NCI-H1105 treated with DMSO at 0.1 percent for 48 hours (cell line): ENCODE results near the gene UGT1A5.

Experiments used
- DNase-seq: peaks from one replicate; lab custom pipeline; 2025; lab: John Stamatoyannopoulos, UW

UGT1A5 gene

GRCh38 chr2:233789554-233789953, 76.8 kb downstream of the UGT1A5 start:
- no peak for DNase-seq

GRCh38 chr2:233791151-233791882, 78.6 kb downstream of the UGT1A5 start:
- DNase-seq, result no peak

- DNase-seq, result no peak
These were observed 79.2 kb downstream of the UGT1A5 start for GRCh38 chr2:233791883-233792329.

- DNase-seq, result no peak
These were observed 80.0 kb downstream of the UGT1A5 start for GRCh38 chr2:233792720-233793119.

GRCh38 chr2:233793465-233794127, 80.9 kb downstream of the UGT1A5 start:
- no peak for DNase-seq

GRCh38 chr2:233794128-233794658, 81.5 kb downstream of the UGT1A5 start:
- DNase-seq, result no peak

GRCh38 chr2:233795735-233796171, 83.0 kb downstream of the UGT1A5 start:
- DNase-seq, result no peak

- DNase-seq, result no peak
These were observed 83.5 kb downstream of the UGT1A5 start for GRCh38 chr2:233796254-233796653.

- no peak for DNase-seq
These were observed 85.8 kb downstream of the UGT1A5 start for GRCh38 chr2:233798335-233799086.

- DNase-seq, result no peak
These were observed 86.5 kb downstream of the UGT1A5 start for GRCh38 chr2:233799087-233799665.

- DNase-seq, result no peak
These were observed 87.0 kb downstream of the UGT1A5 start for GRCh38 chr2:233799716-233800115.

GRCh38 chr2:233800208-233800607, 87.5 kb downstream of the UGT1A5 start:
- no peak for DNase-seq

GRCh38 chr2:233801357-233802131, 88.8 kb downstream of the UGT1A5 start:
- DNase-seq, result no peak

- no peak for DNase-seq
These were observed 89.6 kb downstream of the UGT1A5 start for GRCh38 chr2:233802132-233802815.

- no peak for DNase-seq
These were observed 90.7 kb downstream of the UGT1A5 start for GRCh38 chr2:233803292-233803911.

GRCh38 chr2:233803994-233804393, 91.3 kb downstream of the UGT1A5 start:
- no peak for DNase-seq

GRCh38 chr2:233807215-233807865, 94.6 kb downstream of the UGT1A5 start:
- DNase-seq, result no peak

GRCh38 chr2:233807966-233808935, 95.5 kb downstream of the UGT1A5 start:
- no peak for DNase-seq

GRCh38 chr2:233810385-233810784, 97.7 kb downstream of the UGT1A5 start:
- DNase-seq, result no peak
